ENCODE data around the gene FAHD1.

DNA sequence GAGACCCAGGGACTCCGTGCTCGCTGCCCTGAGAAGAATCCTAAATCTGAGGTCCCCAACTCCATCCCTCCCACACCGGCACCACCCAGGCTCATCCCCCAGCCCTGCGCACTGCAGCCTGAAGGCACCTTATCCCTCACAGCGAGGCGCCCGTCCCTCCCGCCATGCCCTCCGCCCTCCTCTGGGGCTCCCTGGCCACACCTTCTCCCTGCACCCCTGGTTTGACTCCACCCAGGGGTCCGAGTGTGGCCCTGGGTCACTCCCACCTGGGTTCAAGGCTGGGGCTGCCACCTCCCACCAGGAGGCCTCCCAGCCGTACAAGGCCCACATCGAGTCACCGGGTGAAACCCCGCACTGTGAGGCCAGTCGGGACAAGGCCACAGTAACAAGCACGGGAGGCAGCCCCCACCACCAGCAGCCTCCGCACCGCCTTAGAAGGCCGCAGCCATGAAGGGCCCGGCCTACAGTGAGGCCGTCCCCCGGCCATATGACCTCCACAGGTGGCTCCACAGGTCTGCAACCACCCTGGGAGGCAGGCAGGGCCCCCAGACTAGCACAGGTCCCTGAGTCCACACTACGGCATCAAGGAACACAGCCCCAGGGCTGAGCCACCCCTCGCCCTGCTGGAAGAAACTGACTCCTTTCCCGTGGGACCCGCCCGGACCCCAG, 8.7 kb upstream of the FAHD1 start:
- TF ChIP-seq, protein P1, sequence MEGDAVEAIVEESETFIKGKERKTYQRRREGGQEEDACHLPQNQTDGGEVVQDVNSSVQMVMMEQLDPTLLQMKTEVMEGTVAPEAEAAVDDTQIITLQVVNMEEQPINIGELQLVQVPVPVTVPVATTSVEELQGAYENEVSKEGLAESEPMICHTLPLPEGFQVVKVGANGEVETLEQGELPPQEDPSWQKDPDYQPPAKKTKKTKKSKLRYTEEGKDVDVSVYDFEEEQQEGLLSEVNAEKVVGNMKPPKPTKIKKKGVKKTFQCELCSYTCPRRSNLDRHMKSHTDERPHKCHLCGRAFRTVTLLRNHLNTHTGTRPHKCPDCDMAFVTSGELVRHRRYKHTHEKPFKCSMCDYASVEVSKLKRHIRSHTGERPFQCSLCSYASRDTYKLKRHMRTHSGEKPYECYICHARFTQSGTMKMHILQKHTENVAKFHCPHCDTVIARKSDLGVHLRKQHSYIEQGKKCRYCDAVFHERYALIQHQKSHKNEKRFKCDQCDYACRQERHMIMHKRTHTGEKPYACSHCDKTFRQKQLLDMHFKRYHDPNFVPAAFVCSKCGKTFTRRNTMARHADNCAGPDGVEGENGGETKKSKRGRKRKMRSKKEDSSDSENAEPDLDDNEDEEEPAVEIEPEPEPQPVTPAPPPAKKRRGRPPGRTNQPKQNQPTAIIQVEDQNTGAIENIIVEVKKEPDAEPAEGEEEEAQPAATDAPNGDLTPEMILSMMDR (IDR thresholded peaks at IDR 0.05 in 4 of 5, conservative IDR thresholded peaks at IDR 0.05 in 1 of 5), result no peak
- TF ChIP-seq POLR2A (IDR thresholded peaks at IDR 0.05), result no peak
